Stimulated activated CD4-positive, alpha-beta T cell treated with anti-CD3 and anti-CD28 coated beads, Interleukin-1b, Interleukin-23, amount 100 ng/mL, for 4 hours (primary cell): ENCODE data around the gene FTO.
"Not testable (repeated sequence)": the region's sequence is repeated elsewhere in the genome, so short reads cannot be mapped to it uniquely, and the experiment has no call there.

Experiments
- DNase-seq, 2 donors: peaks; one replicate each; pipeline ENCODE4 v3.0.0-alpha.2; 2020; ENCODE audit warnings: low read depth in 2 of 2

FTO gene

DNA sequence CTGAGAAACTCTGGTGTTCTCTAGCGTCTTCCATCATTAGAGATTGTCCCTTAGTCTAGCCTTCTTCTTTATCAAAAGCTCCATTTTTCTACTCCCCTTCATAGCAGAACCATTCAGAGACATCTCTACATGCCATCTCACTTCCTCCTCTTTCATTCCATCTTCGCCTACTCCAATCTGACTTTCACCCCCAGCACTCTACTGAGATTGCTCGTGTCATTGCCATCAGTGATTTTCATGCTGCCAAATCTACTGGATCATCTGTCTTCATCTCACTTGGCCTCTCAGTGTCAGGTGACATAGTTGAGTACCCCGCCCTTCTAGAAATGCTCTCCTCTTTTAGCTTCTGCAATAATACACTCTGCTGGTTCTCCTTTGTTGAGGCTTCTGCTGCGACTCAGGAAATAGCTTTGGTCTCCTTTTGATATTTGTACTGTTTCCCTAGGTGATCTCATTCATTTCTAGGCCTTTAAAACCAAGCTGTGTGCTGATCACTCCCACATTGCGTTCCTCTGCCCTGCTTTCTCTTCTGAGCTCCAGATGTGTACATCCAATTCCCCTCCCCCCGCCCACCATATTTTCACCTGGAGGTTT lies 119.1 kb downstream of the FTO start:
- DNase-seq: no peak

DNA sequence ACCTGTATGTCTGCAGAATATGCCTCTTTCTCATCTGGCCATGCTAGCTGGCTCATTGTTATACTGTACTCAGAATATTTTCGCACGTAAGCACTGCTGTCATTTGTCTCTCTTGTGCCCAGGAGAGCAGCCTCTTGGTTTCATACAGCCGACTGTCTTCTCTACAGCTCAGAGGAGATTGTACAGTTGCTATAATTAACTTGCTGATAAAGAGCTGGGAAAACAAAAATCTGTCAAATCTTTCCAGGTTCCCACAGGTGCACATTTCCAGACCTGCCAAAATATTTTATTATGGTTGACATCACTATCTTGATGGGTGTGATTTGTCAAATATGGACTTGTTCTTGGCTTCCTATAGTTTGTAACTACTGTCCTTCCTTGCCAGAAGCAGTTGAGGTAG lies 122.7 kb downstream of the FTO start:
- DNase-seq: no peak

DNA sequence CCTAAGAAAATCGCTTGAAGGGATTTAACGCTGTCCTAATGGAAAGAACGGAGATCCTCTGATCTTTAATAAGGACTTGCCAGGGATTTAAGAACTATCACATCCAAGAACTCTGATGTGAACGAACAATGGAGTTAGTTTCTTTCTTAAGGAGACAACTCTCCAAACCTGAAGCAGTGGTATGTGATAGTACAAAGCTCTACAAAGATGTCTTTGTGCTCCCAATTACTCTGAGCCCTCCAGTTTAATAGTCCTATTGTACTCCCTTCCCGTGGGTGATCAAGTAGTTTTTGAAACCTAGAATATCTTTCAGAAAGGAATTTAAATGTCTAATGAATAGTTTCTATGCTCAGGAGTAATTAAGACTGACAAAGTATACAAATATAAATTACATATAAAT lies 123.8 kb downstream of the FTO start:
- DNase-seq: no peak

GRCh38 chr16:53829186-53829747 lies 125.3 kb downstream of the FTO start:
- DNase-seq: no peak

- DNase-seq: no peak
Observed at GRCh38 chr16:53832896-53833544, 129.1 kb downstream of the FTO start.

- DNase-seq: no peak
Observed at GRCh38 chr16:53836142-53836541, 132.2 kb downstream of the FTO start.

- no peak for DNase-seq
Observed at GRCh38 chr16:53836680-53837079, 132.7 kb downstream of the FTO start.

DNA sequence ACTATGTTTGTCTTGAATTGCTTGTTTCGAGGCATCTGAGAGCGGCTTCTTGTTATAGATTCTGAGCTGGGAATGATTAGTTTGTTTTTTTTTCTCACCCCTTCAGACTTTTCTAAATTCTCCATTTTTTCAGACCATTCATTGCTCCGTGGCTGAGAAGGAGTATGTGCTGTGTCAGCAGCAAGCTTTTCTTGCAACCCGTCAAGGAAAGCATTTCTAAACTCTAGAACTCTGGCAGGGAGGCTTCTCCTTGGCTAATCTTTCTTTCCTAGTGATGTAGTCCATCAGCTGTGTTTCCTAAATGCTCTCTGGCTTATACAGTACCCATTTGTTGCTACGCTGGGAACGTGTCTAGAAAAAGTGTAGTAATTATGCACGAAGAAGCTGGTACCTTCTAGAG lies 133.5 kb downstream of the FTO start:
- no peak for DNase-seq

GRCh38 chr16:53839150-53839549 lies 135.2 kb downstream of the FTO start:
- DNase-seq: no peak

DNA sequence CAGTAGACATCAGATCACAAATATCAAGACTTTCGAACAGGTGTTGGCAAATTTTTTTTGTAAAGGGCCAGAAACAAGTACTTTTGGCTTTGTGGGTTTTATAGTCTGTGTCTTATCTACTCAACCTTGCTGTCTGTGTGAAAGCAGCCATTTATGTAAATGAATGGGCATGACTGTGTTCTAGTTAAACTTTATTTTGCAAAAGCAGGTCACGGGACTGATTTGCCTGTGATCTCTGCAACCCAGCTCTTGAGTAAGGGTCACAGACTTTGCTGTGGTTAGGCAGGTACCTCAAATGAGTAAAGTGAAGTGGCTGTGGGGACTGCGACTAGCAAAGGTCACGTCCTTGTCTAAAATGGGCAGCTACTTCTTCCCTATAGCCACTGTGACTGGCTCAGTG lies 136.5 kb downstream of the FTO start:
- DNase-seq: no peak

GRCh38 chr16:53841884-53842283 lies 137.9 kb downstream of the FTO start:
- no peak for DNase-seq

GRCh38 chr16:53843084-53843483 lies 139.1 kb downstream of the FTO start:
- DNase-seq: no peak

DNA sequence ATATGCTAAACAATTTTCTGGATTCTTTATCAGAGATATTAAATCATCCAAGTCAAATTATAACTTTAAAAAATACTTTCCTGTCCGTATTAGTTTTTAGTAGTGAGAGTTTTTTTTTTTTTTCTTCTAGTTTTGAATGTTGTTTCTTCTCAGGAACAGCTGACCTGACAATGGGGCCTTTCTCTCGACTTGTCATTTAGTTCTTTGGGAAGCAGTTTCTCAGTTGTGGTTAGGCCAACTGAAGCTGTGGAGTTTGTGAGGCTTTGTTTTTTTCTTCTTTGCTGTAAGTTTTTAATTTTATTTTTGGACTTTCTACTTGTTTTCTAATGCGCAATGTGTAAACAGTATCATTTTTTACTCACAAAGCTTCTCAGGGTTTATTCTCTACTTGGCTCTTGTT lies 140.8 kb downstream of the FTO start:
- no peak for DNase-seq

GRCh38 chr16:53846549-53846948 lies 142.6 kb downstream of the FTO start:
- not testable (repeated sequence) for DNase-seq

DNA sequence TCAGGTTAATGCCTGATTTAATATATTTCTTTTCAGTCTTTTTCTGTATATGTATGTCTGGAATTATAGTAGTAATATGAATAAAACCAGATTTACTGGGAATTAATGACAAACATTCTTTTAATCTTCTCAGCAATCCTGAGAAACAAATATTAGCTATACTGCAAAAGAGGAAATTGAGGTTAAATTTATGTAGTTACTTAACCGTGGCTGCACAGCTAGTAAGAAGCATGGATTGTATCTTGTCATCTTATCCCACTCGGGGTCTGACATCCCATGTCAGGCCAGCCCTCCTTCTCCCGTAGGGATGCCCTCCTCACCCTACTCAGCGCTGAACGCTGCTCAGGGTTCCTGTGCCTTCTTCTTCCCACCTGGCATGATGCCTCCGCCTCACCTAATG lies 143.0 kb downstream of the FTO start:
- no peak for DNase-seq

- DNase-seq: no peak
Observed at GRCh38 chr16:53848277-53848942, 144.5 kb downstream of the FTO start.

GRCh38 chr16:53848950-53849349 lies 145.0 kb downstream of the FTO start:
- no peak for DNase-seq

DNA sequence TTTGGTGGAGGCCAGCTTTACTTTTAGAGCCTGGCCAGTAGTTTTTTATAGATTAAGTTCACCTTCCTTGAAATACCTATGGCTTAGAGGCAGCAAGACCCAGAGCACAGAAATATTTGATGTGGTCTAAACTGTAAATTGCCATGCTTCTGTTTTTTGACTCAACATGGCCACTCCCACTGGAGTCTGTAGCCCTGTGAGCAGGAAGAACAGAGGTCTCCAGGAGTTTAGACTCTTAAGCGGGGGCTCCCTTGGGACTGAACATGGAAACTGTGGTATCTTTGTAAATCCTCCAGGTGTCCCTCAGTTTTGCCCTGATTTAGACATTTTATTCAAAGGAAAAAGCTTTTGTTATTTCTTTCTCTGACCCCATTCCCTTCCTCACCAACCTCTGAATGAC lies 145.6 kb downstream of the FTO start:
- DNase-seq: no peak

DNA sequence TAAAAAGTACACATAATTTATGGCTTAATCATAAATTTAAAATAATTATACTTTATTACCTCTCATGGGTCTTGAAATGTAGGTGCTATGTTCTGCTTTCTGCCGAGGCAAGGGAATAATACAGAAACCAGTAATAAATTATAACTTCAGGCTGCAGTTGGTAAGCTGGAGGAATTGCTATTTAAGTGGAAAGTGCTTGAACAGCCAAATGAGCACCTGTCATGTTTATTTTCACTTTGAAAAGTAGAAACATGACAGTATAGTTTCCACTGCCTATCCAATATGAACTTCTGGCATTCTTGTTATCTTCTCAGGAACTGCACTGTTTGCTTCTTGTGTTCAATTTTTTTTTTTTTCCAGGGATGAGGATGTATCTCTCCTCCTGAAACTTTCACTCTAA lies 146.0 kb downstream of the FTO start:
- DNase-seq: no peak

- no peak for DNase-seq
Observed at GRCh38 chr16:53852678-53853077, 148.7 kb downstream of the FTO start.

DNA sequence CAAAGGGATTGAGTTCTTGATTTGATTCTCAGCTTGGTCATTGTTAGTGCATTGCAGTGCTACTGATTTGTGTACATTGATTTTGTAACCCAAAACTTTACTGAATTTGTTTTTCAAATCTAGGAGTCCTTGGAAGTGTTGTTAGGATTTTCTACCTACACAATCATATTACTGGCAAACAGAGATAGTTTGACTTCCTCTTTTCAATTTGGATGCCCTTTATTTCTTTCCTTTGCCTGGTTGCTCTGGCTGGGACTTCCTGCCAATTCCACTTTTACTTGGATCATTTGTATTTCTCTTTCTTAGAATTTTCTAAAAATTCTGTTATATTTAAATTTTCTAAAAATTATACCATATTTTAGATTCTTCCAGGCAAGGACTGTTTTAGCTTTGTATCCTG lies 151.1 kb downstream of the FTO start:
- DNase-seq: no peak

DNA sequence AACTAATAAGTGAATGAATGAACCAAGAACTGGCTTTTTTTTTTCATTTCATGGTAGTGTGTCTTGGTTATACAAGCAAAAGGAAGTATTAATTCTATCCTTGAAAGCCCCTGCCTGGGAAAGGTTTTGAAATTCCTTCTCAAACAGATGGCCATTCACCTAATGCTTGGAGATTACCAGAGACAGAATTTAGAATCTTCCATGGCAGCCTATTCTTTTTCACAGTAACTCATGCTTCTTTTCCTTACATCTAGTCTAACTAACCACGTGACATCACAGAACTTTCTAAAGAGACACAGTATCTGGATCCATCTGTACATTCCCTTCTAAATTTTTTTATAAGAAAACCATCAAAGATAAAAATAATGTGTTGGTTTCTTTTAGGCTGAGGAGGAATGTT lies 151.6 kb downstream of the FTO start:
- no peak for DNase-seq

DNA sequence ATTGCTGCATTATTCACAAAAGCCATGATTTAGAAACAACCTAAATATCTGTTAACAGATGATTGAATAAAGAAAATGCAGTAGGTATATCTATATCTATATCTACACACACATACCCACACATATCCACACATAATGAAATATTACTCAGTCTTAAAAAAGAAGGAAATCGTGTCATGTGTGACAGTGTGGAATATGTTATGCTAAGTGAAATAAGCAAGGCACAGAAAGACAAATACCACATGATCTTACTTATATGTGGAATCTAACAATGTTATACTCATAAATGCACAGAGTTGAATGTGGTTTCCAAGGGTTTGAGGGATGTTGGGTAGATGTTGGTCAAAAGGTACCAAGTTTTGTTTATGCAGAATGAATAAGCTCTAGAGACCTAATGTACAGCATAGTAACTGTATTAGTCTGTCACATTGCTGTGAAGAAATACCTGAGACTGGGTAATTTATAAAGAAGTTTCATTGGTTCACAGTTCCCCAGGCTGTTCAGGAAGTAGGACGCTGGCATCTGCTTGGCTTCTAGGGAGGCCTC lies 156.1 kb downstream of the FTO start:
- DNase-seq: no peak
